HCT116 (cell line): Measurements from ENCODE around the gene ROBO1. TPM values are rescaled to one million over a fixed set of nuclear protein-coding genes. Genes with fewer than 3 reads are reported as not detected.

ENCODE experiments used
- ATAC-seq: fragments of 200-7000 bp; cut with Tn5 transposase; 2 replicates; pipeline ENCODE4 v1.9.1; 2020; ENCODE audit warnings: mild to moderate bottlenecking, moderate library complexity
- BruUV-seq: library from RNA; stranded (reverse); fragments of 400-500 nt; replicated peaks from 2 replicates; lab custom pipeline; 2021; lab: Mats Ljungman, UMichigan
- CTCF ChIA-PET: fragments of 300-600 bp; sonication (Branson Sonifier 250); formaldehyde crosslinking; loops from one replicate; lab custom pipeline; 2021; ENCODE audit warnings: antibody characterized with exemption; lab: Charles Lee
- POLR2A ChIA-PET: fragments of 300-600, 350-600 bp; sonication (Branson Sonifier 250); formaldehyde crosslinking; loops from one replicate; lab custom pipeline; 2021; ENCODE audit warnings: antibody characterized with exemption; lab: Charles Lee
- RAD21 ChIA-PET, 2 experiments: fragments of 300-600 bp; sonication (Branson Sonifier 250); formaldehyde crosslinking; loops; one replicate each; lab custom pipeline; 2023; ENCODE audit warnings: low total read pairs in 2 of 2; ENCODE audit not compliant: uncharacterized antibody in 2 of 2, unreplicated experiment in 2 of 2, low non-redundant PET in 1 of 2; lab: Charles Lee
- DNase-seq: peaks from one replicate; pipeline ENCODE4 v3.0.0-alpha.2; 2010; ENCODE audit warnings: low read depth, low spot score
- H2AFZ ChIP-seq: fragments of 200-600 bp; shearing (Covaris generic), sonication (generic); 2 replicates; pipeline ENCODE4 v1.6.1; 2017; ENCODE audit warnings: low read depth, mixed run types, mixed read lengths, antibody characterized with exemption, low read length; ENCODE audit not compliant: poor library complexity, severe bottlenecking
- H3K27ac ChIP-seq: 2 replicates; pipeline ENCODE4 v1.5.1; 2012; ENCODE audit warnings: low read depth, low read length
- H3K27me3 ChIP-seq: fragments of 200-600 bp; sonication (generic); 2 replicates; pipeline ENCODE4 v1.6.1; 2016; ENCODE audit warnings: mixed run types, low read length, mixed read lengths; ENCODE audit not compliant: insufficient read depth
- H3K36me3 ChIP-seq, 2 experiments: fragments of 200-500 bp in 1 of 2; fragments of 200-600 bp in 1 of 2; sonication (Bioruptor generic) in 1 of 2; sonication (generic) in 1 of 2; 2 replicates each; pipeline versions ENCODE4 v1.5.1 to v1.6.1; 2014 to 2016; ENCODE audit warnings: low read length in 2 of 2, inconsistent platforms in 1 of 2, mixed read lengths in 1 of 2, mixed run types in 1 of 2; ENCODE audit not compliant: insufficient read depth in 2 of 2, control insufficient read depth in 1 of 2
- H3K4me1 ChIP-seq, 2 experiments: fragments of 200-600 bp in 1 of 2; sonication (generic) in 1 of 2; 2 replicates each; pipeline versions ENCODE4 v1.5.1 to v1.6.1; 2012 to 2017; ENCODE audit warnings: low read length in 2 of 2, inconsistent platforms in 1 of 2, mild to moderate bottlenecking in 1 of 2, mixed read lengths in 1 of 2, mixed run types in 1 of 2, moderate library complexity in 1 of 2; ENCODE audit not compliant: insufficient read depth in 2 of 2, control insufficient read depth in 1 of 2
- H3K4me2 ChIP-seq: fragments of 200-600 bp; sonication (generic); 2 replicates; pipeline ENCODE4 v1.6.1; 2017; ENCODE audit warnings: mixed run types, low read length, mixed read lengths
- H3K4me3 ChIP-seq, 2 experiments: fragments of 200-600 bp in 1 of 2; sonication (generic) in 1 of 2; replicated peaks in 1 of 2; 2 replicates each; pipeline ENCODE4 v1.5.1; 2011 to 2016; ENCODE audit warnings: low read length in 2 of 2, control low read depth in 1 of 2, low read depth in 1 of 2, mild to moderate bottlenecking in 1 of 2, mixed read lengths in 1 of 2, mixed run types in 1 of 2
- H3K79me2 ChIP-seq: fragments of 200-600 bp; sonication (generic); 2 replicates; pipeline ENCODE4 v1.6.1; 2017; ENCODE audit warnings: mild to moderate bottlenecking, mixed run types, low read length, moderate library complexity, mixed read lengths; ENCODE audit not compliant: insufficient read depth
- H3K9ac ChIP-seq: fragments of 200-600 bp; sonication (generic); 2 replicates; pipeline ENCODE4 v1.6.1; 2016; ENCODE audit warnings: low read length, mixed read lengths
- H3K9me2 ChIP-seq: fragments of 200-600 bp; sonication (generic), shearing (Covaris generic); 2 replicates; pipeline ENCODE4 v1.6.1; 2017; ENCODE audit warnings: mixed run types, mild to moderate bottlenecking, moderate library complexity; ENCODE audit not compliant: insufficient read depth
- H3K9me3 ChIP-seq, 2 experiments: fragments of 200-500 bp in 1 of 2; fragments of 200-600 bp in 1 of 2; sonication (Bioruptor generic) in 1 of 2; sonication (generic) in 1 of 2; 2 replicates each; pipeline ENCODE4 v1.6.1; 2014 to 2017; ENCODE audit warnings: low read length in 2 of 2, mixed read lengths in 2 of 2, inconsistent platforms in 1 of 2, low read depth in 1 of 2, mild to moderate bottlenecking in 1 of 2, mixed run types in 1 of 2, moderate library complexity in 1 of 2; ENCODE audit not compliant: control insufficient read depth in 1 of 2, insufficient read depth in 1 of 2
- H4K20me1 ChIP-seq: fragments of 200-600 bp; sonication (generic), shearing (Covaris generic); 2 replicates; pipeline ENCODE4 v1.6.1; 2017; ENCODE audit warnings: mixed run types, mild to moderate bottlenecking, moderate library complexity; ENCODE audit not compliant: insufficient read depth
- CEBPB ChIP-seq: IDR thresholded peaks from 2 replicates; pipeline ENCODE4 v1.6.1; 2012; ENCODE audit warnings: low read depth
- EZH2 ChIP-seq: fragments of 200-600 bp; sonication (generic); IDR thresholded peaks from 2 replicates; pipeline ENCODE4 v1.6.1; 2017; ENCODE audit warnings: antibody characterized with exemption, mixed run types
- JUND ChIP-seq: IDR thresholded peaks from 2 replicates; pipeline ENCODE4 v1.6.1; 2012
- RAD21 ChIP-seq: IDR thresholded peaks from 2 replicates; pipeline ENCODE4 v1.6.1; 2012; ENCODE audit warnings: low read depth, mild to moderate bottlenecking
- ZFX ChIP-seq: fragments of 450-650 bp; IDR thresholded peaks from 2 replicates; pipeline ENCODE4 v1.6.1; 2017
- intact Hi-C: fragments of 100-400 bp; cut with micrococcal nuclease; formaldehyde crosslinking; loops from 2 replicates; pipeline ENCODE4 v1.10.0; 2022
- total RNA-seq: library from RNA; stranded (reverse); gene quantifications from one replicate; pipeline ENCODE4 v1.2.1, GENCODE V29; 2021; ENCODE audit not compliant: unreplicated experiment
- TF ChIP-seq, protein P1 (sequence below): IDR thresholded peaks from 2 replicates; pipeline ENCODE4 v1.6.1; 2011; ENCODE audit warnings: mild to moderate bottlenecking, low read length, moderate library complexity; ENCODE audit not compliant: insufficient replicate concordance; ENCODE audit errors: extremely low read depth
- TF ChIP-seq, protein P2 (sequence below), 3 experiments: fragments of 200-600 bp in 1 of 3; sonication (generic) in 1 of 3; IDR thresholded peaks in 2 of 3; conservative IDR thresholded peaks in 1 of 3; 2 replicates each; pipeline ENCODE4 v1.5.1; 2012 to 2017; ENCODE audit warnings: low read depth in 2 of 3, low read length in 2 of 3, antibody characterized with exemption in 1 of 3, borderline replicate concordance in 1 of 3, control low read depth in 1 of 3, mild to moderate bottlenecking in 1 of 3, mixed read lengths in 1 of 3, mixed run types in 1 of 3, moderate library complexity in 1 of 3; ENCODE audit not compliant: insufficient read depth in 1 of 3
- TF ChIP-seq, protein P3 (sequence below): IDR thresholded peaks from 2 replicates; pipeline ENCODE4 v1.6.1; 2012

ROBO1 gene
- total RNA-seq, 1 experiment from 2014 or later, result 0.27 TPM

DNA sequence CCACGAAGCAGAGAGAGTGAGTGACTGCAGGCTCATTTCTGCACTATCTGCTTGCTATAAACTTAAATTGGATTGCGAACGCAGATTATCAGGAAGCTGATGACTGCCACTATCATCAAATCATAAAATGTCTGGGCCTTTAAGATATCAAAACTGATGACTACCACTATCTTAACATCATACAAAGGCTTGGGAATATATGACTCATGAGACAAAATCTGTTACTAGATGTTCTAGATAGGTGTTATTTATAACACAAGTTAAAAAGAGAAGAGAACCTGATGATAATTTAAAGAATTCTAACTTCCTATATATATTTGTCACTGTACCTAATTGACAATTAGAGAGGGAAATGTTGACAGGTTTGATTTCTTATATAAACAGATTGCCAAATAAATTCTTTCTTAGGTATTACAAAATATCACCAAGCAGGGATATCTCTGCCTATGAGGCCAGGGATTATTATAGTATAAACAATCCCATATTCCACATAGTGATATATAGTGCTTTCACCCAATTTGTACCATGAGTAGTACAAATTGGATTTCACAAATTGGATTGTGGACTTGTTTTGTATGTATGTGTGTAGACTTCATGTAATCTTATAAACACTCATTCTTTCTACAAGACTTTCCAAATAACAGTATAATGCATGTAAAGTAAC, 1157.2 kb downstream of the ROBO1 start:
- H2AFZ ChIP-seq, result no peak overlapping the region
- no peaks in the 10 kb centered on the region for H4K20me1 ChIP-seq
- no peak overlapping the region for H3K9ac ChIP-seq
- intact Hi-C loops, result no loop called here
- H3K9me2 ChIP-seq, result no peaks in the 10 kb centered on the region
- H3K9me3 ChIP-seq, result peaks cover 4 to 31% of the 10 kb centered on the region in 2 experiments; a peak in 3 of 4 replicates
- no peak overlapping the region for H3K4me2 ChIP-seq
- ChIA-PET CTCF (no interaction called here), POLR2A (no interaction called here), RAD21 (no interaction called here)
- no peaks in the 10 kb centered on the region for H3K4me1 ChIP-seq
- no peaks in the 10 kb centered on the region for H3K79me2 ChIP-seq
- ATAC-seq (no peak), DNase-seq (no peak)
- no peak for TF ChIP-seq EZH2
- TF ChIP-seq ZFX, result no peak
- TF ChIP-seq, protein P1, sequence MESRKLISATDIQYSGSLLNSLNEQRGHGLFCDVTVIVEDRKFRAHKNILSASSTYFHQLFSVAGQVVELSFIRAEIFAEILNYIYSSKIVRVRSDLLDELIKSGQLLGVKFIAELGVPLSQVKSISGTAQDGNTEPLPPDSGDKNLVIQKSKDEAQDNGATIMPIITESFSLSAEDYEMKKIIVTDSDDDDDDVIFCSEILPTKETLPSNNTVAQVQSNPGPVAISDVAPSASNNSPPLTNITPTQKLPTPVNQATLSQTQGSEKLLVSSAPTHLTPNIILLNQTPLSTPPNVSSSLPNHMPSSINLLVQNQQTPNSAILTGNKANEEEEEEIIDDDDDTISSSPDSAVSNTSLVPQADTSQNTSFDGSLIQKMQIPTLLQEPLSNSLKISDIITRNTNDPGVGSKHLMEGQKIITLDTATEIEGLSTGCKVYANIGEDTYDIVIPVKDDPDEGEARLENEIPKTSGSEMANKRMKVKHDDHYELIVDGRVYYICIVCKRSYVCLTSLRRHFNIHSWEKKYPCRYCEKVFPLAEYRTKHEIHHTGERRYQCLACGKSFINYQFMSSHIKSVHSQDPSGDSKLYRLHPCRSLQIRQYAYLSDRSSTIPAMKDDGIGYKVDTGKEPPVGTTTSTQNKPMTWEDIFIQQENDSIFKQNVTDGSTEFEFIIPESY, result no peak
- no peak for TF ChIP-seq RAD21
- TF ChIP-seq JUND, result no peak
- TF ChIP-seq, protein P2, sequence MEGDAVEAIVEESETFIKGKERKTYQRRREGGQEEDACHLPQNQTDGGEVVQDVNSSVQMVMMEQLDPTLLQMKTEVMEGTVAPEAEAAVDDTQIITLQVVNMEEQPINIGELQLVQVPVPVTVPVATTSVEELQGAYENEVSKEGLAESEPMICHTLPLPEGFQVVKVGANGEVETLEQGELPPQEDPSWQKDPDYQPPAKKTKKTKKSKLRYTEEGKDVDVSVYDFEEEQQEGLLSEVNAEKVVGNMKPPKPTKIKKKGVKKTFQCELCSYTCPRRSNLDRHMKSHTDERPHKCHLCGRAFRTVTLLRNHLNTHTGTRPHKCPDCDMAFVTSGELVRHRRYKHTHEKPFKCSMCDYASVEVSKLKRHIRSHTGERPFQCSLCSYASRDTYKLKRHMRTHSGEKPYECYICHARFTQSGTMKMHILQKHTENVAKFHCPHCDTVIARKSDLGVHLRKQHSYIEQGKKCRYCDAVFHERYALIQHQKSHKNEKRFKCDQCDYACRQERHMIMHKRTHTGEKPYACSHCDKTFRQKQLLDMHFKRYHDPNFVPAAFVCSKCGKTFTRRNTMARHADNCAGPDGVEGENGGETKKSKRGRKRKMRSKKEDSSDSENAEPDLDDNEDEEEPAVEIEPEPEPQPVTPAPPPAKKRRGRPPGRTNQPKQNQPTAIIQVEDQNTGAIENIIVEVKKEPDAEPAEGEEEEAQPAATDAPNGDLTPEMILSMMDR (IDR thresholded peaks at IDR 0.05 in 2 of 3, conservative IDR thresholded peaks at IDR 0.05 in 1 of 3; ENCODE audit: borderline replicate concordance in 1 of 3, insufficient read depth in 1 of 3, low read depth in 2 of 3, low read length in 2 of 3), result no peak
- no peak for TF ChIP-seq CEBPB
- TF ChIP-seq, protein P3, sequence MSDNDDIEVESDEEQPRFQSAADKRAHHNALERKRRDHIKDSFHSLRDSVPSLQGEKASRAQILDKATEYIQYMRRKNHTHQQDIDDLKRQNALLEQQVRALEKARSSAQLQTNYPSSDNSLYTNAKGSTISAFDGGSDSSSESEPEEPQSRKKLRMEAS, result no peak
- H3K27me3 ChIP-seq, result no peaks in the 10 kb centered on the region
- H3K4me3 ChIP-seq, result no peak overlapping the region
- no TSS peak for BruUV-seq
- no peaks in the 10 kb centered on the region for H3K36me3 ChIP-seq
- H3K27ac ChIP-seq, result no peak overlapping the region
